OCI-LY3 (cell line): ENCODE data around the gene SOX5.

ENCODE experiments used
- H2AFZ ChIP-seq: fragments of 200-600, 300-600 bp; shearing (Covaris generic); 2 replicates; pipeline ENCODE4 v1.6.0; 2014; ENCODE audit warnings: antibody characterized with exemption, low read depth, low read length
- H3K27ac ChIP-seq: fragments of 200-600, 300-600 bp; sonication (generic); 2 replicates; pipeline ENCODE4 v1.5.1; 2014; ENCODE audit warnings: mild to moderate bottlenecking, low read length, moderate library complexity, mixed read lengths
- H3K27me3 ChIP-seq: fragments of 200-600, 300-600 bp; sonication (generic); 2 replicates; pipeline ENCODE4 v1.6.1; 2014; ENCODE audit warnings: low read depth, low read length, mixed read lengths
- H3K36me3 ChIP-seq: fragments of 200-600, 300-600 bp; sonication (generic); replicated peaks from 2 replicates; pipeline ENCODE3; 2014; ENCODE audit warnings: low read depth, low read length, mixed read lengths
- H3K4me1 ChIP-seq: fragments of 300-600, 200-600 bp; sonication (generic); 2 replicates; pipeline ENCODE4 v1.6.1; 2014; ENCODE audit warnings: low read length, mixed read lengths
- H3K4me2 ChIP-seq: fragments of 200-600, 300-600 bp; sonication (generic); 2 replicates; pipeline ENCODE4 v1.6.1; 2014; ENCODE audit warnings: low read length, mixed read lengths
- H3K4me3 ChIP-seq: fragments of 300-600, 200-600 bp; sonication (generic); 2 replicates; pipeline ENCODE4 v1.5.1; 2014; ENCODE audit warnings: antibody characterized with exemption, mild to moderate bottlenecking, low read length, moderate library complexity
- H3K79me2 ChIP-seq: fragments of 300-600, 200-600 bp; shearing (Covaris generic); 2 replicates; pipeline ENCODE4 v1.6.1; 2014; ENCODE audit warnings: mild to moderate bottlenecking, low read length, mixed read lengths
- H3K9ac ChIP-seq: fragments of 300-600, 200-600 bp; shearing (Covaris generic); 2 replicates; pipeline ENCODE4 v1.6.0; 2014; ENCODE audit warnings: mild to moderate bottlenecking, low read length, moderate library complexity
- H3K9me3 ChIP-seq: fragments of 200-600, 300-600 bp; shearing (Covaris generic); 2 replicates; pipeline ENCODE4 v1.6.1; 2014; ENCODE audit warnings: low read length, mixed read lengths; ENCODE audit not compliant: insufficient read depth
- H4K20me1 ChIP-seq: fragments of 200-600, 300-600 bp; sonication (generic); 2 replicates; pipeline ENCODE4 v1.6.1; 2016; ENCODE audit warnings: low read length, mixed read lengths; ENCODE audit not compliant: insufficient read depth
- CTCF ChIP-seq: fragments of 200-600, 300-600 bp; sonication (generic); IDR thresholded peaks from 2 replicates; pipeline ENCODE4 v1.5.1; 2014; ENCODE audit warnings: antibody characterized with exemption, low read length, low read depth
- EZH2phosphoT487 ChIP-seq: fragments of 200-600 bp; shearing (Covaris generic); IDR thresholded peaks from 2 replicates; pipeline ENCODE4 v1.6.1; 2018; ENCODE audit warnings: antibody characterized with exemption, mixed run types, low read depth

The SOX5 gene

GRCh38 chr12:23959826-23960225 is 10.4 kb upstream of the SOX5 start:
- Histone ChIP-seq H3K27ac (no peak overlapping the region), H3K4me2 (no peak overlapping the region), H3K9me3 (no peaks in the 10 kb centered on the region), H3K4me1 (no peaks in the 10 kb centered on the region), H2AFZ (no peak overlapping the region), H3K79me2 (no peaks in the 10 kb centered on the region), H3K27me3 (no peaks in the 10 kb centered on the region), H3K4me3 (no peak overlapping the region), H3K9ac (no peak overlapping the region), H4K20me1 (peaks cover 56% of the 10 kb centered on the region), H3K36me3 (no peaks in the 10 kb centered on the region)
- TF ChIP-seq EZH2phosphoT487: no peak
- TF ChIP-seq CTCF: no peak

- Histone ChIP-seq H3K4me3 (no peak overlapping the region), H2AFZ (no peak overlapping the region), H3K36me3 (no peaks in the 10 kb centered on the region), H3K4me1 (no peaks in the 10 kb centered on the region), H3K27ac (no peak overlapping the region), H3K9me3 (no peaks in the 10 kb centered on the region), H4K20me1 (peaks cover 60% of the 10 kb centered on the region), H3K9ac (no peak overlapping the region), H3K79me2 (peaks cover 12% of the 10 kb centered on the region), H3K4me2 (no peak overlapping the region), H3K27me3 (no peaks in the 10 kb centered on the region)
- no peak for TF ChIP-seq EZH2phosphoT487
- no peak for TF ChIP-seq CTCF
These were observed 4.9 kb upstream of the SOX5 start for GRCh38 chr12:23954332-23954731.

GRCh38 chr12:23952071-23952470 is 2.6 kb upstream of the SOX5 start:
- no peak for TF ChIP-seq CTCF
- TF ChIP-seq EZH2phosphoT487: no peak
- no peaks in the 10 kb centered on the region for H3K27me3 ChIP-seq
- no peak overlapping the region for H2AFZ ChIP-seq

DNA sequence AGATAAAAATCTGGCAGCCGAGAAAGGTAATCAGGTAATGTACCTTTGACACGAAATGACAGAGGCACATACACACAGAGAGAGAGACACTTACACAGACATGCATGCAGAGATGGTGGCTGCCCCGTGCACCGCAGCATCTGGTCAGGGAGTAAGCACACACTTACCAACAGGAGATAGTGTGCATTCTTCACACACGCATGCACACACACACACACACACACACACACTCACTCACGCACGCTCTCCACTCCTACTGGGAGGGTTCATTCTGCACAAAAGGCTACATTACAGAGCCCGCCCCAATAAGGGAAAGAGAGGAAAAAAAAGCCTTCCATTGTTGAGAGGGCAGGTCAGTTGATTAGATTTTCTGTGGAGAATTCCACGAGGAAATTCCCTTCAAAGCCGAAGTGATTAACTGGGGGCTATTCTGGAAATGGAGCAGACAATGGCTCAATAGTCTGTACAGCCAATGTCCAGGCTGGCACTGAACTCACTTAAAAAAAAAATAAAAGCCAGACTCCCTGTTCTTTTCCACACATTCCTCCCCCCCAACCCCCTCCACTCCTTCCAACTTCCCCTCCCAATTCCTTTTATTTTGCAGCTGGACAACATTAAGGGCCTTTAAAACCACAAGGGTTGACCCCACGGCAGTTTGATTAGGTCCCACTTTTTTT is 1.4 kb upstream of the SOX5 start:
- Histone ChIP-seq H3K4me3 (no peak overlapping the region), H3K79me2 (peaks cover 12% of the 10 kb centered on the region), H2AFZ (no peak overlapping the region), H3K27me3 (no peaks in the 10 kb centered on the region), H3K9ac (no peak overlapping the region), H3K36me3 (no peaks in the 10 kb centered on the region), H3K27ac (no peak overlapping the region), H3K4me2 (no peak overlapping the region), H4K20me1 (peaks cover 63% of the 10 kb centered on the region), H3K4me1 (no peaks in the 10 kb centered on the region), H3K9me3 (no peaks in the 10 kb centered on the region)
- TF ChIP-seq EZH2phosphoT487: no peak
- TF ChIP-seq CTCF: no peak

More at GRCh38 chr12:23952071-23952470, 2.6 kb upstream of the SOX5 start:
- Histone ChIP-seq H3K4me2 (no peak overlapping the region), H3K4me1 (no peaks in the 10 kb centered on the region), H3K79me2 (peaks cover 12% of the 10 kb centered on the region), H3K27ac (no peak overlapping the region), H3K9me3 (no peaks in the 10 kb centered on the region), H3K36me3 (no peaks in the 10 kb centered on the region), H4K20me1 (peaks cover 64% of the 10 kb centered on the region), H3K9ac (no peak overlapping the region), H3K4me3 (no peak overlapping the region)
